ENCODE measurements around the gene PODXL2. TPM values are rescaled to one million over a fixed set of nuclear protein-coding genes. Genes with fewer than 3 reads are reported as not detected.
"Not testable (repeated sequence)": the region's sequence is repeated elsewhere in the genome, so short reads cannot be mapped to it uniquely, and the experiment has no call there.

The PODXL2 gene
- total RNA-seq, 1 donor from 2014 or later, result 14.5 TPM

DNA sequence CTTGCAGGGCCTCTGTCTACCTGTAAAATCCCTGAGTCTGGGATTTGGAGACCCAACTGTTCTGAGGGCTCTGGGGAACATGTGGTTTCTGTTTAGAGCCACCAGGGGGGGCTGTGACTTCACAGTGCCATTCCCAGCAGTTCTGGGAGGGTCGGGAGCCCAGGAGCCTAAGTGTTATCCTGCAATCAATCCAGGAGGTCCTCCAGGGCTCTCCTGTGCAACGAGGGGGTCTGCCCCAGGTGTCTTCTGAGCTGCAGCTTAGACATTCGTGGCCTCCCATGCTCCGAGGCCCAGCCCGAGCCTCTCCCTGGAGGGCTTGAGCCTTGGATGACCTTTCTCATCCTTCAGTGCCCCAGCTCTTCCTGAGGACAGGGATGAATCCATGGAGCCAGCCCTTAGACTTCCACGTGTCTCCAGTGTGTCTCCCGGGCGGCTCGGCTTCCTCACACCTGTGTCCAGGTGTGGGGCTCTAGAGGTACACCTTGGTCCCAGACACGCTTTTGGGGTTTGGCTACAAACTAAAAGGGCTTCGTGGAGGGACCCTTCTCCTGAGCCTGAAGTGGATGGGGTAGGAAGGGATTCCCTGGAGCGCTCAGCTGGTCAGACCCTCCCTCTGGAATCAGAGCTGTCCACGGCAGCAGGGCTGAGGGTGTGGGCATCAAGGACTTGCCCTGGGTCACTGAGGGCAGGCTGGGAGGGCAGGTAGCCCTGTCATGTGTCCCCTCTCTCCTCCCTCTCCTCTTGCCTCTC, 23.4 kb downstream of the PODXL2 start:
- H3K9me3 Mint-ChIP-seq (ENCODE audit: unreplicated experiment), result no peaks in the 10 kb centered on the region
- no peaks in the 10 kb centered on the region for H3K36me3 Mint-ChIP-seq (ENCODE audit: low read depth, unreplicated experiment)
- Histone ChIP-seq H3K9me3 (ENCODE audit: insufficient read depth, low read depth, low read length) (no peaks in the 10 kb centered on the region), H3K4me3 (ENCODE audit: insufficient read depth, low read depth, low read length) (no peak overlapping the region), H3K4me2 (ENCODE audit: low read length) (no peak overlapping the region), H3K79me2 (ENCODE audit: insufficient read depth, low read length) (no peaks in the 10 kb centered on the region), H4K20me1 (ENCODE audit: insufficient read depth, low read length) (no peaks in the 10 kb centered on the region), H3K4me1 (ENCODE audit: insufficient read depth, low read length) (peaks cover 5% of the 10 kb centered on the region), H3K9ac (ENCODE audit: low read length) (no peak overlapping the region), H2AFZ (ENCODE audit: low read depth, low read length) (peak overlapping the region; percentile 9), H3K27ac (ENCODE audit: low read depth, low read length) (no peak overlapping the region), H3K27me3 (ENCODE audit: insufficient read depth, low read length) (no peaks in the 10 kb centered on the region), H3K36me3 (ENCODE audit: insufficient read depth, low read length) (no peaks in the 10 kb centered on the region)
- H3K27ac Mint-ChIP-seq (ENCODE audit: unreplicated experiment), result no peak overlapping the region
- peak; percentile 12 for DNase-seq (ENCODE audit: low read depth)
- no peak for TF ChIP-seq EZH2 (IDR thresholded peaks at IDR 0.05; ENCODE audit: insufficient read depth, low read length)
- TF ChIP-seq, protein P1, sequence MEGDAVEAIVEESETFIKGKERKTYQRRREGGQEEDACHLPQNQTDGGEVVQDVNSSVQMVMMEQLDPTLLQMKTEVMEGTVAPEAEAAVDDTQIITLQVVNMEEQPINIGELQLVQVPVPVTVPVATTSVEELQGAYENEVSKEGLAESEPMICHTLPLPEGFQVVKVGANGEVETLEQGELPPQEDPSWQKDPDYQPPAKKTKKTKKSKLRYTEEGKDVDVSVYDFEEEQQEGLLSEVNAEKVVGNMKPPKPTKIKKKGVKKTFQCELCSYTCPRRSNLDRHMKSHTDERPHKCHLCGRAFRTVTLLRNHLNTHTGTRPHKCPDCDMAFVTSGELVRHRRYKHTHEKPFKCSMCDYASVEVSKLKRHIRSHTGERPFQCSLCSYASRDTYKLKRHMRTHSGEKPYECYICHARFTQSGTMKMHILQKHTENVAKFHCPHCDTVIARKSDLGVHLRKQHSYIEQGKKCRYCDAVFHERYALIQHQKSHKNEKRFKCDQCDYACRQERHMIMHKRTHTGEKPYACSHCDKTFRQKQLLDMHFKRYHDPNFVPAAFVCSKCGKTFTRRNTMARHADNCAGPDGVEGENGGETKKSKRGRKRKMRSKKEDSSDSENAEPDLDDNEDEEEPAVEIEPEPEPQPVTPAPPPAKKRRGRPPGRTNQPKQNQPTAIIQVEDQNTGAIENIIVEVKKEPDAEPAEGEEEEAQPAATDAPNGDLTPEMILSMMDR (IDR thresholded peaks at IDR 0.05; ENCODE audit: insufficient read depth, low read depth, low read length), result peak; percentile 72
- H3K27me3 Mint-ChIP-seq (ENCODE audit: low read depth, unreplicated experiment), result peaks cover 4% of the 10 kb centered on the region
- no peak overlapping the region for H3K4me3 Mint-ChIP-seq (ENCODE audit: unreplicated experiment)
- peak; percentile 32 for FAIRE-seq
- peaks cover 13% of the 10 kb centered on the region for H3K4me1 Mint-ChIP-seq (ENCODE audit: low read depth, unreplicated experiment)

DNA sequence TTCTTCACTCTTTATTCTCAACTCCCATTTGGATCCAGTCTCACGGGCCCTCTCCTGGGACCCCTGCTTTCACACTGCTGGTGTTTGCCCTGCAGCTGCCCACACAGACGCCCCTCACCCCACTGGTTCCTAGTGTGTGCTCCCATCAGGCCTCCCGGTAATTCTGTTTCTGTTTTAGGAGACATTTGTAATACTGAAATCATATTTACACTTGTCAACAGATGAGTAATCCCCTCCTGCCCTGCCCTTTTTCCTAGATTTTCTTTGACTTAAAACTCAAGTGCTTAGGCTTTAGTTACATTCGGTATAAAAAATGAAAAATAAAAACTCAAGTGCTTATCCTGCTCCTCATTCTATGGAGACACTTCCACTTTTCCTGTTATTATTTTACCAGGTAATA, 25.4 kb downstream of the PODXL2 start:
- no peaks in the 10 kb centered on the region for H3K27me3 ChIP-seq (ENCODE audit: insufficient read depth, low read length)

DNA sequence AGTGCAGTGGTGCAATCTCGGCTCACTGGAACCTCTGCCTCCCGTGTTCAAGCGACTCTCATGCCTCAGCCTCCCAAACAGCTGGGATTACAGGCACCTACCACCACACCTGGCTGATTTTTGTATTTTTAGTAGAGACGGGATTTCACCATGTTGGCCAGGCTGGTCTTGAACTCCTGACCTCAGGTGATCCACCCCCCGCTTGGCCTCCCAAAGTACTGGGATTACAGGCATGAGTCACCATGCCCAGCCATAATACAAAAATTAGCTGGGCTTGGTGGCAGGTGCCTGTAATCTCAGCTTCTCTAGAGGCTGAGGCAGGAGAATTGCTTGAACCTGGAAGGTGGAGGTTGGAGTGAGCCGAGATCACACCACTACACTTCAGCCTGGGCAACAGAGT, 26.0 kb downstream of the PODXL2 start:
- H3K79me2 ChIP-seq (ENCODE audit: insufficient read depth, low read length); H3K27ac ChIP-seq (ENCODE audit: low read depth, low read length); H3K27me3 Mint-ChIP-seq (ENCODE audit: low read depth, unreplicated experiment); H3K4me3 Mint-ChIP-seq (ENCODE audit: unreplicated experiment); H2AFZ ChIP-seq (ENCODE audit: low read depth, low read length); H3K9ac ChIP-seq (ENCODE audit: low read length); FAIRE-seq; H3K4me2 ChIP-seq (ENCODE audit: low read length); H3K9me3 ChIP-seq (ENCODE audit: insufficient read depth, low read depth, low read length); H3K4me1 ChIP-seq (ENCODE audit: insufficient read depth, low read length); H3K27ac Mint-ChIP-seq (ENCODE audit: unreplicated experiment); H3K36me3 ChIP-seq (ENCODE audit: insufficient read depth, low read length); H3K36me3 Mint-ChIP-seq (ENCODE audit: low read depth, unreplicated experiment); DNase-seq (ENCODE audit: low read depth); H3K27me3 ChIP-seq (ENCODE audit: insufficient read depth, low read length); H4K20me1 ChIP-seq (ENCODE audit: insufficient read depth, low read length); H3K4me3 ChIP-seq (ENCODE audit: insufficient read depth, low read depth, low read length); H3K9me3 Mint-ChIP-seq (ENCODE audit: unreplicated experiment): not testable (repeated sequence)
- peaks cover 15% of the 10 kb centered on the region for H3K4me1 Mint-ChIP-seq (ENCODE audit: low read depth, unreplicated experiment)

More for the DNA sequence above, 25.4 kb downstream of the PODXL2 start:
- no peaks in the 10 kb centered on the region for H3K36me3 Mint-ChIP-seq (ENCODE audit: low read depth, unreplicated experiment)
- H3K4me2 ChIP-seq (ENCODE audit: low read length), result no peak overlapping the region
- H3K36me3 ChIP-seq (ENCODE audit: insufficient read depth, low read length), result no peaks in the 10 kb centered on the region
- H3K4me3 Mint-ChIP-seq (ENCODE audit: unreplicated experiment), result no peak overlapping the region
- no peak overlapping the region for H3K27ac ChIP-seq (ENCODE audit: low read depth, low read length)
- H3K27ac Mint-ChIP-seq (ENCODE audit: unreplicated experiment), result no peak overlapping the region
- H3K4me1 ChIP-seq (ENCODE audit: insufficient read depth, low read length), result peaks cover 5% of the 10 kb centered on the region
- H3K9me3 ChIP-seq (ENCODE audit: insufficient read depth, low read depth, low read length), result no peaks in the 10 kb centered on the region
- no peak for DNase-seq (ENCODE audit: low read depth)
- no peaks in the 10 kb centered on the region for H4K20me1 ChIP-seq (ENCODE audit: insufficient read depth, low read length)
- peaks cover 15% of the 10 kb centered on the region for H3K4me1 Mint-ChIP-seq (ENCODE audit: low read depth, unreplicated experiment)
- no peak overlapping the region for H3K9ac ChIP-seq (ENCODE audit: low read length)
- no peaks in the 10 kb centered on the region for H3K9me3 Mint-ChIP-seq (ENCODE audit: unreplicated experiment)
- no peaks in the 10 kb centered on the region for H3K79me2 ChIP-seq (ENCODE audit: insufficient read depth, low read length)
- no peak overlapping the region for H3K4me3 ChIP-seq (ENCODE audit: insufficient read depth, low read depth, low read length)
- no peak overlapping the region for H2AFZ ChIP-seq (ENCODE audit: low read depth, low read length)
- TF ChIP-seq, protein P1 (IDR thresholded peaks at IDR 0.05; ENCODE audit: insufficient read depth, low read depth, low read length), result no peak
- no peak for TF ChIP-seq EZH2 (IDR thresholded peaks at IDR 0.05; ENCODE audit: insufficient read depth, low read length)
- peaks cover 4% of the 10 kb centered on the region for H3K27me3 Mint-ChIP-seq (ENCODE audit: low read depth, unreplicated experiment)
- FAIRE-seq, result no peak

All from astrocyte (in vitro differentiated cells and primary cell).